VCaP (cell line): Measurements from ENCODE around the gene FAM9C.

Experiments
- H3K27ac ChIP-seq: fragments of 450-650 bp; 2 replicates; pipeline ENCODE4 v1.5.1; 2017
- TF ChIP-seq, protein P1 (sequence below): fragments of 450-650 bp; conservative IDR thresholded peaks from 2 replicates; pipeline ENCODE4 v1.5.1; 2017; ENCODE audit warnings: mild to moderate bottlenecking, moderate library complexity

Gene FAM9C

DNA sequence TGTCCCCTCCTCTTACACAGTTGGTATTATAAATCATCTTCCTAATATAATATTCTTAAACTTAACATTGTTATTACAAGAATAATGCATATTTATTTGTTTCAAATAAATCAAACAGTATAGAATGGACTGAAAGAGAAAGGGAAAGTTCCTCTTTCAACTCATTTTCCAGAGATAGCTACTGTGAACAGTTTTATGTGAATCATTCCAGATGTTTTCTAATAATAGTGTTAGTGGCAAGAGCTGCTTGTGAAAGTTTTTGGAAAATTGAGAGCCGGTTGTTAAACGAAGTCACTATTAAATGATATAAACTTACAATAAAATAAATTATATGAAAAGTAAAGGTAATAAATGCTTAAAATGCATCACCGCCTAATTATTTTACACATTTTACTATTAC, 55.0 kb downstream of the FAM9C start:
- TF ChIP-seq, protein P1, sequence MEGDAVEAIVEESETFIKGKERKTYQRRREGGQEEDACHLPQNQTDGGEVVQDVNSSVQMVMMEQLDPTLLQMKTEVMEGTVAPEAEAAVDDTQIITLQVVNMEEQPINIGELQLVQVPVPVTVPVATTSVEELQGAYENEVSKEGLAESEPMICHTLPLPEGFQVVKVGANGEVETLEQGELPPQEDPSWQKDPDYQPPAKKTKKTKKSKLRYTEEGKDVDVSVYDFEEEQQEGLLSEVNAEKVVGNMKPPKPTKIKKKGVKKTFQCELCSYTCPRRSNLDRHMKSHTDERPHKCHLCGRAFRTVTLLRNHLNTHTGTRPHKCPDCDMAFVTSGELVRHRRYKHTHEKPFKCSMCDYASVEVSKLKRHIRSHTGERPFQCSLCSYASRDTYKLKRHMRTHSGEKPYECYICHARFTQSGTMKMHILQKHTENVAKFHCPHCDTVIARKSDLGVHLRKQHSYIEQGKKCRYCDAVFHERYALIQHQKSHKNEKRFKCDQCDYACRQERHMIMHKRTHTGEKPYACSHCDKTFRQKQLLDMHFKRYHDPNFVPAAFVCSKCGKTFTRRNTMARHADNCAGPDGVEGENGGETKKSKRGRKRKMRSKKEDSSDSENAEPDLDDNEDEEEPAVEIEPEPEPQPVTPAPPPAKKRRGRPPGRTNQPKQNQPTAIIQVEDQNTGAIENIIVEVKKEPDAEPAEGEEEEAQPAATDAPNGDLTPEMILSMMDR, result no peak
- peak overlapping the region; percentile 89 for H3K27ac ChIP-seq

DNA sequence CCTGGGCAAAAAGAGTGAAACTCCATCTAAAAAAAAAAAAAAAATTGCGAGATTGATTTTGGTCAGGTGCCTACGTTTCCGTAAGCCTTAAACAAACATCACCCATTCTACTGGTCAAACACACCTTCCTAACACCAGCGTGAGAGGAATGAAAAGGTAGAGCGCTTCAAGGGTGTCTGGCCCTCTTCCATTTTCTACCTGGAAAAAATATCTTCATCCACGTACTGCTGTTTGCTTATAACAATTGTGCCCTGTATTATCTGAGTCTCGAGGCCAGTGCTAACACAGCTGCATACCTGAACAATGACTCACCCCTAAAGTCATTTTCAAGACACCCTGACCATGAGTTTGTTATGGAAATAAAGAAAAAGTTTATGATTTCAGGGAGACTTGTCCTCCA, 55.6 kb downstream of the FAM9C start:
- peak overlapping the region; percentile 89 for H3K27ac ChIP-seq

DNA sequence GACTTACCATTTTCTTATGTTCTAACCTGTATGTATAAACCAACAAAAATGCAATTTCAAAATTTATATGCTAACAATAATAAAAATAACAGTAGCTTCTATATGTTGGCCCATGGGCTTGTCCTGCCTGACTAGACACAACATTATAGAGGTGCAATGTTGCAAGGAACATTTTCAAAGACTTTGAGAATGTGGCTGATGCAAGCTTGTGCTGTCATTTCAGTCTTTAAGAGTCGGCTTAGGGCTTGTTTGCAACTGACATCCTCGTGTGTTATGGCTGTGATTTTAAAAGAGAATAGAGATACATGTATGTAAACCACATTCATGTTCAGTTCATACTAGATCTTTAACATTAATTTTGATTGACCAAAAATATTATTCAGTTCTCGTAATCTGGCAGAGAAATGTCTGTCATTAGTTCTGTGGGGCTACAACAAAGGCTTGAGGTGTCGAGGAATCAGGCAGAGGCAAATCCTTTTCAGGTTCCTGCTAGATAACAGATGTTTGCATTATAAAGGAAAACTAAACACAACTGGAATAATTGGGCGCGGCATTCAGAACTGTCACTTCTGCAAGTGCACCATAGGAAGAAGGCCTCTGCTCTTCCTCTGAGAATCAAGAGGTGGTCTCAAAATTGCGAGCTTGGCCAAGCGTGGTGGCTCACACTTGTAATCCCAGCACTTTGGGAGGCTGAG, 56.4 kb downstream of the FAM9C start:
- TF ChIP-seq, protein P1, result no peak
- H3K27ac ChIP-seq, result peak overlapping the region; percentile 89

More for the DNA sequence above, 55.6 kb downstream of the FAM9C start:
- TF ChIP-seq, protein P1, result no peak

DNA sequence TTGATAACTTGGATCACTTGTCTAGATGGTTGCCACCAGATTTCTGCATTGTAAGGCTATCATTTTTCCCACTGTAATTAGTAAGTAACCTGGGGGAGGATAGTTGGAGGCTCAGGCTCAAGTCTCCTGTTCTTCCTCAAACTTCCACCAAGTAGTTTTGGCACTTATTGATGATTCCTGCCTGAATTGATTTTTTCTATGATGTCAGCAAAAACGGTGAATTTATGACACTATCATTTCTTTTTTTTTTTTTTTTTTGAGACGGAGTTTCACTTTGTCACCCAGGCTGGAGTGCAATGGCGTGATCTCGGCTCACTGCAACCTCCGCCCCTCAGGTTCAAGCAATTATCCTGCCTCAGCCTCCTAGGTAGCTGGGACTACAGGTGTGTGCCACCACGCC, 57.1 kb downstream of the FAM9C start:
- TF ChIP-seq, protein P1, result no peak
- peak overlapping the region; percentile 89 for H3K27ac ChIP-seq

DNA sequence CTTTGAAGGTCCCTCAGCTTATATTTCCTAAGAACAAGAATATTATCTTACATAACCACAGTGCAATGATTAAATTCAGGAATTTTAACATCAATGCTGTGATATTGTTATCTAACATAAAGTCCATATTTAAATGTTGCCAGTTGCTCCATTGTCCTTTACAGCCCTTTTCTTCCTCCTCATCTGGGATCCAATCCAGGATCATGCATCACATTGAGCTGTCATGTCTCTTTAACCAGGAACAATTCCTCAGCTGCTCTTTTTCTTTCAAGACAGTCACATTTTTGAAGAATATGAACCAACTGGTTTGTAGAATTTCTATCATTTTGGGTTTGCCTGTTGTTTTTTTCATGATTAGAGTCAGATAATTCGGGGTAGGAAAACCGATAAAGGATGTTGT, 57.5 kb downstream of the FAM9C start:
- TF ChIP-seq, protein P1, result no peak
- peak overlapping the region; percentile 89; the same call in 1 of the 2 replicates for H3K27ac ChIP-seq

DNA sequence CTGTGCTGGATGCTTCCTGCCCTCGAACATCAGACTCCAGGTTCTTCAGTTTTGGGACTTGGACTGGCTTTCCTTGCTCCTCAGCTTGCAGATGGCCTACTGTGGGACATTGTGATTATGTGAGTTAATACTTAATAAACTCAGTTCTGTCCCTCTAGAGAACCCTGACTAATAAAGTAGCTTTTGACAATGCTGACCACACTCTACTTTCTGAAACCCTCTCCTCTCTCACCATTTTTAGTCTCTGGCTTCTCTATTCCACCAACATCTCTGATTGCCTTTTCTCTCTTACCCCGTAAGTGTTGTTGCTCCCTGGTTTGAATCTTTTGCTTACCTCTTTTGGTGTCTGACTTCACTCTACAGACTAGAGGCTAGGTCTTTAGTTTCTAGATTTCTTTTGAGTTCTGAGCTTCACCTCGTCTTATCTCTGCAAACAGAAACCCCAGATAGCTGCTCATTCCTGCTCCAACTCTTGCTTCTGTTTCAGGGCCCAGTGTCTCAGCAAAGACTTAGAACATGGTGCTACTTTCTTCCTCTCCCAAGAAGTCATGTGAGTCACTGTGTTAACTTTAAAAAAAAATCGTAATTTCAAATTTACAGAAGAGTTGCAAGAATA, 58.1 kb downstream of the FAM9C start:
- peak overlapping the region; percentile 89; the same call in 1 of the 2 replicates for H3K27ac ChIP-seq
- TF ChIP-seq, protein P1, result no peak
